K562 (cell line): ENCODE results near the gene MAP3K20. TPM values are rescaled to one million over a fixed set of nuclear protein-coding genes. Genes with fewer than 3 reads are reported as not detected.
A peak's percentile ranks its signal among the peaks of the same experiment; 100 is the strongest.

Experiments used
- C11orf30 ChIP-seq: fragments of 450-650 bp; IDR thresholded peaks from 2 replicates; pipeline ENCODE4 v1.6.1; 2016; ENCODE audit warnings: low read depth, mild to moderate bottlenecking
- CCNT2 ChIP-seq: IDR thresholded peaks from 2 replicates; pipeline ENCODE4 v1.6.1; 2011; ENCODE audit warnings: borderline replicate concordance, low read depth, mild to moderate bottlenecking, moderate library complexity, mixed read lengths, low read length; ENCODE audit not compliant: insufficient read length; ENCODE audit errors: extremely low read depth
- CREM ChIP-seq: IDR thresholded peaks from 2 replicates; pipeline ENCODE4 v1.6.1; 2014; ENCODE audit warnings: antibody characterized with exemption, low read depth
- ETS2 ChIP-seq: IDR thresholded peaks from 2 replicates; pipeline ENCODE4 v1.6.1; 2016; ENCODE audit warnings: borderline replicate concordance, missing genetic modification characterization, mild to moderate bottlenecking, moderate library complexity, missing compliant biosample characterization; ENCODE audit not compliant: poor library complexity, severe bottlenecking
- ETV6 ChIP-seq, 3 experiments: fragments of 150-350 bp in 1 of 3; sonication (generic) in 1 of 3; formaldehyde crosslinking in 1 of 3; IDR thresholded peaks; 2 replicates each; pipeline versions ENCODE4 v1.6.1 to v1.8.0; 2014 to 2022; ENCODE audit warnings: borderline replicate concordance in 2 of 3, low read depth in 2 of 3, antibody characterized with exemption in 1 of 3, low read length in 1 of 3, mild to moderate bottlenecking in 1 of 3, missing genetic modification reagents in 1 of 3
- EZH2 ChIP-seq: IDR thresholded peaks from 2 replicates; pipeline ENCODE4 v1.6.1; 2012; ENCODE audit warnings: low read depth, mild to moderate bottlenecking, inconsistent platforms, low read length, borderline replicate concordance
- NKRF ChIP-seq: fragments of 450-650 bp; IDR thresholded peaks from 2 replicates; pipeline ENCODE4 v1.6.1; 2016; ENCODE audit warnings: borderline replicate concordance
- SMARCA4 ChIP-seq: fragments of 450-650 bp; IDR thresholded peaks from 2 replicates; pipeline ENCODE4 v1.6.1; 2016
- STAT6 ChIP-seq: sonication (generic); formaldehyde crosslinking; IDR thresholded peaks from 2 replicates; pipeline ENCODE4 v1.8.1; 2023; ENCODE audit warnings: mild to moderate bottlenecking, missing genetic modification reagents
- ZNF311 ChIP-seq: fragments of 250-450 bp; sonication (Bioruptor Pico); IDR thresholded peaks from 2 replicates; pipeline ENCODE4 v1.4.0; 2020; ENCODE audit warnings: mild to moderate bottlenecking, moderate library complexity
- ZNF583 ChIP-seq: fragments of 250-450 bp; sonication (Bioruptor Pico); IDR thresholded peaks from 2 replicates; pipeline ENCODE4 v1.4.0; 2020
- ZNF668 ChIP-seq: fragments of 250-450 bp; sonication (Bioruptor Pico); IDR thresholded peaks from 2 replicates; pipeline ENCODE4 v1.8.0; 2022; ENCODE audit warnings: mild to moderate bottlenecking, inconsistent platforms
- ZNF764 ChIP-seq: fragments of 250-450 bp; sonication (Bioruptor Pico); IDR thresholded peaks from 2 replicates; pipeline ENCODE4 v1.4.0; 2020; ENCODE audit warnings: low read depth, mild to moderate bottlenecking, moderate library complexity
- polyA plus RNA-seq, 8 experiments: library from polyadenylated mRNA; depleted of rRNA in 4 of 8; stranded (reverse) in 5 of 8; unstranded in 3 of 8; fragments of >200 nt; fragmentation: Nextera tagmentation in 2 of 8; fragmentation: Illumina TruSeq in 1 of 8; extraction: Ambion mirVana in 2 of 8; extraction: Trizol in 1 of 8; gene quantifications; 2 replicates each; pipeline versions ENCODE4 v1.2.1 to v1.2.3, GENCODE V29; 2011 to 2014; ENCODE audit warnings: inconsistent platforms in 1 of 8, missing spikeins in 1 of 8
- total RNA-seq, 7 experiments: library from RNA; depleted of rRNA in 6 of 7; stranded (reverse); fragments of >200 nt in 6 of 7; fragmentation: Illumina TruSeq in 2 of 7; extraction: Trizol in 2 of 7; gene quantifications; 2 replicates each; pipeline versions ENCODE4 v1.2.1 to v1.2.3, GENCODE V29; 2011 to 2021; ENCODE audit warnings: low replicate concordance in 1 of 7
- TF ChIP-seq, protein P1 (sequence below): fragments of 450-650 bp; IDR thresholded peaks from 2 replicates; pipeline ENCODE4 v1.7.0; 2016; ENCODE audit warnings: borderline replicate concordance
- TF ChIP-seq, protein P2 (sequence below): fragments of 250-450 bp; sonication (Bioruptor Pico); IDR thresholded peaks from 2 replicates; pipeline ENCODE4 v1.6.1; 2021; ENCODE audit warnings: mild to moderate bottlenecking
- TF ChIP-seq, protein P3 (sequence below): fragments of 200-800 bp; sonication (Bioruptor generic); IDR thresholded peaks from 2 replicates; pipeline ENCODE4 v1.6.1; 2017; ENCODE audit warnings: missing genetic modification characterization, missing compliant biosample characterization

MAP3K20 gene
- total and polyA plus RNA-seq, 9 of the 15 experiments (the other 6 are each of a cell fraction or from before 2014, with no cell fraction given), result 9.8 to 34.2 (median 27.3) TPM

GRCh38 chr2:173264603-173265366 is 189.1 kb downstream of the MAP3K20 start (continued):
- TF ChIP-seq, protein P1, sequence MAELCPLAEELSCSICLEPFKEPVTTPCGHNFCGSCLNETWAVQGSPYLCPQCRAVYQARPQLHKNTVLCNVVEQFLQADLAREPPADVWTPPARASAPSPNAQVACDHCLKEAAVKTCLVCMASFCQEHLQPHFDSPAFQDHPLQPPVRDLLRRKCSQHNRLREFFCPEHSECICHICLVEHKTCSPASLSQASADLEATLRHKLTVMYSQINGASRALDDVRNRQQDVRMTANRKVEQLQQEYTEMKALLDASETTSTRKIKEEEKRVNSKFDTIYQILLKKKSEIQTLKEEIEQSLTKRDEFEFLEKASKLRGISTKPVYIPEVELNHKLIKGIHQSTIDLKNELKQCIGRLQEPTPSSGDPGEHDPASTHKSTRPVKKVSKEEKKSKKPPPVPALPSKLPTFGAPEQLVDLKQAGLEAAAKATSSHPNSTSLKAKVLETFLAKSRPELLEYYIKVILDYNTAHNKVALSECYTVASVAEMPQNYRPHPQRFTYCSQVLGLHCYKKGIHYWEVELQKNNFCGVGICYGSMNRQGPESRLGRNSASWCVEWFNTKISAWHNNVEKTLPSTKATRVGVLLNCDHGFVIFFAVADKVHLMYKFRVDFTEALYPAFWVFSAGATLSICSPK, result no peak
- no peak for TF ChIP-seq ZNF668 (CRISPR knock-in tag)
- no peak for TF ChIP-seq ETV6 (IDR thresholded peaks at IDR 0.05; ENCODE audit: borderline replicate concordance in 1 of 2, low read depth in 2 of 2, low read length in 1 of 2)
- no peak for TF ChIP-seq ETV6 (CRISPR knock-in tag; IDR thresholded peaks at IDR 0.05; ENCODE audit: borderline replicate concordance)
- TF ChIP-seq CCNT2, result no peak
- no peak for TF ChIP-seq C11orf30
- TF ChIP-seq, protein P2, sequence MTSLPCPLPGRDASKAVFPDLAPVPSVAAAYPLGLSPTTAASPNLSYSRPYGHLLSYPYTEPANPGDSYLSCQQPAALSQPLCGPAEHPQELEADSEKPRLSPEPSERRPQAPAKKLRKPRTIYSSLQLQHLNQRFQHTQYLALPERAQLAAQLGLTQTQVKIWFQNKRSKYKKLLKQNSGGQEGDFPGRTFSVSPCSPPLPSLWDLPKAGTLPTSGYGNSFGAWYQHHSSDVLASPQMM (CRISPR knock-in tag), result no peak
- TF ChIP-seq, protein P3, sequence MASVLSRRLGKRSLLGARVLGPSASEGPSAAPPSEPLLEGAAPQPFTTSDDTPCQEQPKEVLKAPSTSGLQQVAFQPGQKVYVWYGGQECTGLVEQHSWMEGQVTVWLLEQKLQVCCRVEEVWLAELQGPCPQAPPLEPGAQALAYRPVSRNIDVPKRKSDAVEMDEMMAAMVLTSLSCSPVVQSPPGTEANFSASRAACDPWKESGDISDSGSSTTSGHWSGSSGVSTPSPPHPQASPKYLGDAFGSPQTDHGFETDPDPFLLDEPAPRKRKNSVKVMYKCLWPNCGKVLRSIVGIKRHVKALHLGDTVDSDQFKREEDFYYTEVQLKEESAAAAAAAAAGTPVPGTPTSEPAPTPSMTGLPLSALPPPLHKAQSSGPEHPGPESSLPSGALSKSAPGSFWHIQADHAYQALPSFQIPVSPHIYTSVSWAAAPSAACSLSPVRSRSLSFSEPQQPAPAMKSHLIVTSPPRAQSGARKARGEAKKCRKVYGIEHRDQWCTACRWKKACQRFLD (CRISPR knock-in tag), result no peak
- TF ChIP-seq CREM, result peak; percentile 41; the same call in 1 of the 2 replicates
- no peak for TF ChIP-seq ZNF764 (CRISPR knock-in tag)
- TF ChIP-seq ZNF311 (CRISPR knock-in tag), result no peak
- no peak for TF ChIP-seq ZNF583 (CRISPR knock-in tag)
- no peak for TF ChIP-seq EZH2
- TF ChIP-seq ETS2, result no peak
- TF ChIP-seq NKRF, result no peak
- TF ChIP-seq STAT6, result no peak
- TF ChIP-seq SMARCA4, result no peak
